T47D (cell line): ENCODE results near the gene MGLL.

Source experiments
- DNase-seq, 2 experiments: peaks; one replicate each; pipeline versions ENCODE4 v3.0.0 to v3.0.0-alpha.2; 2011 to 2012; ENCODE audit warnings: low read depth in 1 of 2, low spot score in 1 of 2
- JUND ChIP-seq: IDR thresholded peaks from 2 replicates; pipeline ENCODE4 v1.6.1; 2012; ENCODE audit warnings: low read depth
- in situ Hi-C: cut with HindIII; loops from 2 replicates; pipeline ENCODE4 v1.10.0; 2016; ENCODE audit warnings: low sequenced_read_pairs, low pct_unique_long_range_greater_than_20kb

The MGLL gene

GRCh38 chr3:127675651-127676391 lies 146.5 kb downstream of the MGLL start:
- in situ Hi-C loops: no loop called here
- no peak for TF ChIP-seq JUND
- no peak for DNase-seq

- in situ Hi-C loops: no loop called here
- DNase-seq: no peak
- TF ChIP-seq JUND: no peak
Observed at GRCh38 chr3:127674790-127675189, 147.5 kb downstream of the MGLL start.

- in situ Hi-C loops: no loop called here
- no peak for DNase-seq
- no peak for TF ChIP-seq JUND
Observed at GRCh38 chr3:127674101-127674721, 148.1 kb downstream of the MGLL start.

DNA sequence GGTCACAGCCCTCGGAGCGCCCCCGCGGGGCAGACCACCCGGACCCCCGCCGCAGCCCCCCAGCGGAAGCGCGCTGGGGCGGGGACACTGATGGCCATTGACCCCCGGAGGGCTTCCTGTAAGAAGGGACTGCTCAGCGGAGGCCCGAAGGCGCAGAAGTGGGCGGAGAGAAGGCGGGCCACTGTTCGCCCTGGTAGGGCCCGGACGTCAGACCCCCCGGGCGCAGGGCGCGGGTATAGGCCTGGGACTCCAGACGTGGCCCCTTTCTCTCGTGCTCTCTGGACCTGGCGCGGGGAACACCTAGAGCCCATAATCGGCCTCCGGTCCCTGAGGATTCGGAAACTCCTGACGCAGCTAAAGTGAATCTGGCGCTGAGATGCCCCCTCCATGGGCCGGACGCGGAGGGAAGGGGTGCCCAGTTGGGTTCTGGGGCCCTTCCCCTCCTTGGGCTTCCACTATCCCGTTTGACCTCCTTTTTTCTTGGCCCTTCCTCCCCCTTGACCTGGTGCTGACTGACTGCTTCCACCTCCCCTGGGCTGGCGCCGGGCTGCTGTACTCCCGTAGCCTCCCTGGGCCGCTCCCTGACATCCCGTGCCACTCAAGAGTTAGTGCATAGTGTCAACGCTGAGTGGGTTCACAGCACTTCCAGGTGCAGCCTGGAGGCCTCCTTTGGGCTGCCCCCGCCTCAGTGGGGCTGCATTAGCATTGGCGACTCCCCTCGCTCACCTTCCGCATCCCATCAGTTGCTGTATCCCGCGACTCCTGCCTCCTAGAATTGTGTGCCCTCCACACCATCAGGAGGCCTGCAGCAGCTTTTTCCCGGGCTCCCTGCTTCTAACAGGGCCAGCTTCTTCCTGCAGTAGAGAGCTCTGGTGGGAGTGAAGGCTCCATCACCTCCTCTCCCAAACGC lies 148.9 kb downstream of the MGLL start:
- in situ Hi-C loops: no loop called here
- no peak for DNase-seq
- no peak for TF ChIP-seq JUND

DNA sequence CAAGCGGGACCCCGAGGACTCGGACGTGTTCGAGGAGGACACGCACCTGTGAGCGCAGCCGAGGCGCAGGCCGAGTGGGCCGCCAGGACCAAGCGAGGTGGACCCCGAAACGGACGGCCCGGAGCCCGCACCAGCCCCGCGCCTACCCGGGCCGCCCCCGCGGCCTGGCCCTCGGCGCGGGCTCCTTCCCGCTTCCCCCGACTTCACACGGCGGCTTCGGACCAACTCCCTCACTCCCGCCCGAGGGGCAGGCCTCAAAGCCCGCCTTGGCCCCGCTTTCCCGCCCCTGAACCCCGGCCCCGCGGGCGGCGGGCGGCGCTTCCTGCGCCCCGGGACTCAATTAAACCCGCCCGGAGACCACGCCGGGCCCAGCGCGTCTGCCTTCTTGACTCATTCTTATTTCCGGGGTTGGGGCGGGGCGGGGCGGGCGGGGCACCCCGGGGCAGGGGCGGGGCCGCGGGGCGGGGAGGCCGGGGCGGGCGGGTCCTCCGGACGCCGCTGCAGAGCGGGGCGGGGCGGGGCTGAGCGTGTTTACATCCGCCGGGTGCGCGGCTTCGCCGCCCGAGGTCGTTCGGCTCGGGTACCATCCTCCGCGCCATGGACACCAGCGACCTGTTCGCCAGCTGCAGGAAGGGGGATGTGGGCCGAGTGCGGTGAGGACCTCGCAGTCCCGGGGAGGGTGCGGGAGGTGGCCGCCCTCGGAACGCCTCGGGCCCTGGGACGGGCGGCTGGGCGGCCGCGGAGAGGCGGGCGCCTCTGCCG lies 149.7 kb downstream of the MGLL start, which contains the start of gene ABTB1:
TSS of gene ABTB1 (plus strand) at position 524 of the 762 bp plus-strand sequence. CDS start at position 598, 74 bp downstream.
- no peak for TF ChIP-seq JUND
- peak; percentile 80 to 89 for DNase-seq
- in situ Hi-C loops: no loop called here

- in situ Hi-C loops: no loop called here
- no peak for DNase-seq
- TF ChIP-seq JUND: no peak
Observed at GRCh38 chr3:127671523-127672428, 150.5 kb downstream of the MGLL start.

DNA sequence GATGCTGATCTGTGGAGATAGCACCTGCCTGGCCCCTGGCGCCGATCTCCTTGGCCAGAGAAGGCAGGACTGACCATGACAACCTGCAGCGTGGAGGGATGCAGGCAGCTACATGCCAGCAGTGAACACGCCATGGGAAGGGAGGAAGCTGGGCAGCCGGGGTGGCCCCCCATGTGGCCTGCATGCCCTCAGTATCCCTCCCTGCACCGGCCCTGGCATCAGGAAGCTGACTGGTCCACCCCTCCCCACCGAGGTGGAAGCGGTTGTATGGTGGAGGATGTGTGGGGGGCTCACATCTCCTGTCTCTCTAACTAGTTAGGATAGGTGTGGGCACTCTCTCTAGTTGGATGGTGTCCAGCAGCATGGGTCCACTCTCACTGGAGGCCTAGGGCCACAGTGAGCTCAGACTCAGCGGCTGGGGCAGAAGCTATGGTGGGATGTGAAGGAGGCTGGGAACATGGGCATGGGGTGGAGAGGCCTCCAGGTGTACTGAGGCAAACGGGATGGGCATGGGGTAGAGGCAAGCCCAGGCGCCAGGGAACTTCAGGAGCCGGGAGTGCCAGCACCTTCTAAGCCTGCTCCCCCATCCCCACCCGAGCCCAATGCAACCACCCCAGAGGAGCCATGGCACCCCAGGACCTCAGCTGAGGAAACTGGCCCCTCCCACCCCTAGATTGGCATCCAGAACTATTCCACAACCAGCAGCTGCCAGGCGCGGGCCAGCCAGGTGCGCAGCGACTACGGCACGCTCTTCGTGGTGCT lies 151.4 kb downstream of the MGLL start:
- in situ Hi-C loops: no loop called here
- no peak for DNase-seq
- no peak for TF ChIP-seq JUND

DNA sequence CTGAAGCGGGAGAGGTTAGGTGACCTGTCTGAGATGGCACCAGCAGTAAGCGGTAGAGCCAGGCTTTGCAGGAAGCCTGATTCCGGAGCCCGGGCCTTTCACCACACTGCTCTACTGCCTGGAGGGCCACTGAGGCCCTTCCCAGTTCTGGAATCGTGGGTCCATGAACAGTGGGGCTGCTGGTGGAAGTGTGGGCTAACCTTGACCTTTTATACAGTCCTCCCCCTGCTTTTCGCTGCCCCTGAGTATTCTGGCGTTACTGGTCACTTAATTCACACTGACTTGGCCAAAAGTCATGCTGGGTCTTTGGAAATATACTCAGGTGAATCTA lies 152.1 kb downstream of the MGLL start:
- no peak for DNase-seq
- in situ Hi-C loops: no loop called here
- no peak for TF ChIP-seq JUND

- no peak for TF ChIP-seq JUND
- in situ Hi-C loops: no loop called here
- DNase-seq: no peak
Observed at GRCh38 chr3:127669541-127670228, 152.6 kb downstream of the MGLL start.

DNA sequence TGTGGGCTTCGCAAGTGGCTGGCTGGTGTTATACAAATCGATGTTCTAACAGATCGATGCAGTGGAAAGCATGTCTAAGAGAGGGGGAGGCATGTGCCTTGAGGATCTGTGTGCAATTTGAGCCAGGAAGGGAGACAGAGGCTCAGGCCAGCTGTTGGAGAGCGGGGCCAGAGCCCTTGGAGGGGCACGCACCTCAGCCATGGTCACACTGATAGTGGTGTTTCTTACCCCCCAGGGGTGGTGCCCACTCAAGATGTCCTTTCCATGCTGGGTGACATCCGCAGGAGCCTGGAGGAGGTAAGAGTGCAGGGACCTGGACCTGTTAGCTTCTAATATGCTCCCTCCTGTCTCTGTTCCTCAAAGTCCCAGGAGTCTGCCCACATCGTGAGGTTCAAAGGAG lies 153.4 kb downstream of the MGLL start:
- in situ Hi-C loops: no loop called here
- no peak for TF ChIP-seq JUND
- DNase-seq: no peak
